CD4-positive, alpha-beta T cell treated with Interleukin-10 for 1 hour (primary cell): ENCODE results near the gene ZFP69B.

ENCODE experiments used
- DNase-seq: peaks from one replicate; pipeline ENCODE4 v3.0.0-alpha.2; 2020

Gene ZFP69B

DNA sequence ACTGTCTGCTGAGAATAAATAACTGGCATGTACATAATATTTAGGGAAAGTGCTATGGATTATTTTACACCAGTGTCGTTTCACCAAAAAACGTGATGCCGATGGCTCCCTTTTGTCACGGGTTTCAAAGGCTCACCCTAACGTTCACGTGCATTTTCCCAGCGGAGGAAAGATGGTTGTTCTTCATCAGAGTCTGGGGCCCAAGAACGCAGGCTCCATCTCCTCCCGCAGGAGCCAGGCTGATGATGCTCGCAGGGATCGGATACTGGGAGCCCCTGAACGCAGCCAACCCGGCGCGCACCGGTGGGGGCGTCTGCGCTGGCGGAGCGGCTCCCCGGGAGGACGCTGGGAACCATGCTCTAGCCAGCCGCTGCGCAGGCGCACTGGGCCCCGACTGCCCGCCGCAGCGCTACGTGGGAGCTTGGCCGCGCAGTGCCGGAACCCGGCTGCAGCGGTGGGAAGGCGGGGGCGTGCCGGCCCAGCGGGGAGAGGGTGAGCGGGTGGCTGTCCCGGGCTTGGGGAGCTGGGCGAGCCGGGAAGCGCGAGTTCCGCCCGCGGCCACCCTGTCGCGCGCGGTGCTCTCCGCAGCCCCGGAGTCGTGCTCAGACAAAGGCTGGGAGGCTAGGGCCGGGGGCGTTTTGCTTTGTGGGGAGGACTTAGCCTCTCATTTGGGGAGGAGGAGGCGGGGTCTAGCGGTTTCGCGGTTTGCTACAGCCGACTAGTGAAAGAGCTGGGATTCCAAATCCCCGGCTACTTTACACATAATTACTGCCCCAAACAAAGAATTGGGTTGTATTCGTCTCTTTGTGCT is at the start of gene ZFP69B:
Gene ZFP69B (plus strand): TSS at position 793 of the 811 bp plus-strand sequence. CDS start 486 bp downstream, outside the sequence.
- peak; percentile 88 for DNase-seq

DNA sequence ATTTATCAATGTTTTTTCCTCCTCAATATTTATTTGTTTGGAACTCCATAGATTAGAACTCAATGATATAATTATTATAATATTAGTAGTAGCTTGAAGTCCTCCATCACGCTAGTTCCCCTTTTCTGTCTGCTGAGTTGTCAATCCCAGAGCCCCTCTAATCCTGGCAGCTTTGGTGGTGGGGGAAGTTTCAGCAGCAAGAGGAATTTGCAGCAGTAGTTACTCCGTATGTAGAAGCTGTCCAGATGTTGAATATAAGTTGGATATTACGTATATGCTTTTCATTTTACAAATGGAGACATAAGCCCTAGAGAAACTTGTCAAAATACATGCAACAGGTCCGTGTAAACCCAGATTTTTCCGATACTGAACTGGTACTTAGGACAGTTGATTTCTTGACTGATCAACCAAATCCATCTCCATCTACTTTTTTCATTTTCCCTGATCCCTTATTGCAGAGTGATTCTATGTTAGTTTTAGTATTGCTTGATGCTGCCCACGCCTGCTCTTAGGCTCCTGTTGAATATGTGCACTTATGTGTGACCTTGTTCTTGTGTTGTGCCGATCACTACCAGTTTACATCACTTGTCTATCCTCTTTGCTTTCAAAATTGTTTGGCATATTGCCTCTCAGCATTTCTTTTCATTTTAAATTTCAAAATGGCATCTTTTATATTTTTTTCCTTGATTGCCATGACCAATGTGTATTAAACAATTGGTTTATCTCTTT is 48.6 kb upstream of the ZFP69B start:
- DNase-seq: no peak

DNA sequence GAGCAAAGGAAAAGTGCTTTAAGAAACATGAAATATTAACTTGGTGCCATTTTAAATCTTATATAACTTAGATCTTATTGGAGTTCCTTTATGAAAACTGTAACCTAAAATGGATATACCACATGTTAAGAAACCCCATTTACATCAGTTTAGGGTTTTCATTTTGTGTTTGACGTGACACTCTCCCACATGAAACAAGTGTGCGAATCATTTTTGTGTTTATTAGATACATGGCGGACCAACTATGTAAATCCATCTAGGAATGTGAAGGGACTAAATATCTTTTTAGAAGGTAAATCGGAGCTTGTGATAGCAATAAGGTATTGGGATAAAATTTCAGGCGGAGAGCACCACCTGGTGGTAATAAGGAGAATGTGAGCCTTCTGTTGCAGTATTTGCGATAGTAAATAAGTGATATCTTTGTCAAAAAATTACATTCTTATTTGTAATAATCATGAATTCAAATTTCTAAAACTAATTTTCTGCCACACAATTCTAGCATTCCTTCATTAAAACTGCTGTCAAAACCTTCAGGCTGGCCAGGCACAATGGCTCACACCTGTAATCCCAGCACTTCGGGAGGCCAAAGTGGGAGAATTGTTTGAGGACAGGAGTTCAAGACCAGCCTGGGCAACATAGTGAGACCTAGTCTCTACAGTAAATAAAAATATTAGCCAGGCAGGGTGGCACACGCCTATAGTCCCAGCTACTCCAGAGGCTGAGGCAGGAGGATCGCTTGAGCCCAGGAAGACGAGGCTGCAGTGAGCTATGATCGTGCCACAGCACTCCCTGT is 45.4 kb upstream of the ZFP69B start:
- peak; percentile 77 for DNase-seq

DNA sequence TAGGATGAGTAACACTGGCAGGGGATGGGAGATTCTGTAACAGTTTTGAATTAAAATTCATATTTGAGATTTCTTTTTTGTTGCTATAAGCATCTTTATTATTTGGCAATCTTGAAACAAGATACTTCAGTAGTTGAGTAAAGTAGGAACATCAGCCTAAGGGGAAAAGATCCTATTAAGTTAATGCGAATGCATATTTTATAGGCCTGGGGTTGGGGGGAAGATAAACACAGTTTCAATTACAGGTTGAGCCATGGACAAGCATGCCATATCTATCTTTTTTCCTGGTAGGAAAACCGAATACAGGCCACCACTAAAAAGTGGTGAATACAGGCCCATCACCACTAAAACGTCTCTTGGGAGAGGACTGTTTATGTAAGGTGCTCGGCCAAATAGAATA is 44.5 kb upstream of the ZFP69B start:
- DNase-seq: no peak

DNA sequence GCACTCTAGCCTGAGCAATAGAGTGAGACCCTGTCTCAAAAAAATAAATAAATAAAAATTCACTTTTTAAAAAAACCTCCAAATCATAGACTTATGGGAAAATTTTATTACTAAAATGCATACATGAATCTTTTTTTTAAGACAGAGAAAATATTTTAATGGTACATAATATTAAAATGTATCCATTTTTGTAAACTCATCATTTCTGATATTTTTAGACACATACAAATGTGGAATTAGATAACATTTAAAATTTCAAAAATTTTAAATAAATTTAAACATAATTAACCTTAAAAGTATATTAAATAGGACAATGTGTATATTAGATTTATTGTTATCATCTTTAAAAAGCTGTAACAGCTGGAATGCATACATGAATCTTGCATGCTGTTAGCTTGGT is 42.8 kb upstream of the ZFP69B start:
- no peak for DNase-seq

DNA sequence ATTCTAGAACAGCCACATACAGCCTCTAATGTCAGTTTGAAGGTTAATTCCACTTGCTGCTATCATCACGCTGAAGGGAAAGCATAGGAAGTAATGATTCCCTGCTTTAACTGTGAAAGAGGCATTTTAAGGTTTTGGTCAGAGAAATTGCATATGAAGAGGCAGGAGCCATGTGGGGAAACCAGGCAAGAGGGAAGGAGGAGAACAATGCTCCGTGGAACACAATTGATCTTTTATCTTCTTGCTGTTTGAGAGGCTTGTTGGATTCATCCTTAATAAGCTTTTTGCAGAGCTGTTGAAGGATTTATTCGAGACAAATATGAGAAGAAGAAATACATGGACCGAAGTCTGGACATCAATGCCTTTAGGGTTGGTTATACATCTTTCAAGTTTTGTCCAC is 40.8 kb upstream of the ZFP69B start:
- DNase-seq: no peak

DNA sequence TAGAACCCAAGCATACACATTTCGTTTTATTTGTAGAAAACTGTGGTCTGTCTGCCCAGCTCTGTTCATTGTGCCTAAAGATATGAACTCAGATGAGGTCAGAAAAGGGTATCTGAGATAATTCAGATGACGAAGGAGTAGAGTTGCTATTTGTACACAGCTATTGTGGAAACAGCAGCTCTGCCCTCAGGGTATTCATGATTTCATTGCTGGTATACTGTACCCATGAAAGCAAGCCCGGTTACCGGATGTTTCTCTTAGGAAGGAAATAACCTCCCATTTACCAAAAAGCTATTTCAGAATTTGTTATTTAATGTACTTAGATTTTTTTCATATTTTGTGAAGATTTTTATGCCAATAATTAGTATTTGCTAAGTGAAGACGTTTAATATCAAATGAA is 39.0 kb upstream of the ZFP69B start:
- DNase-seq: no peak

DNA sequence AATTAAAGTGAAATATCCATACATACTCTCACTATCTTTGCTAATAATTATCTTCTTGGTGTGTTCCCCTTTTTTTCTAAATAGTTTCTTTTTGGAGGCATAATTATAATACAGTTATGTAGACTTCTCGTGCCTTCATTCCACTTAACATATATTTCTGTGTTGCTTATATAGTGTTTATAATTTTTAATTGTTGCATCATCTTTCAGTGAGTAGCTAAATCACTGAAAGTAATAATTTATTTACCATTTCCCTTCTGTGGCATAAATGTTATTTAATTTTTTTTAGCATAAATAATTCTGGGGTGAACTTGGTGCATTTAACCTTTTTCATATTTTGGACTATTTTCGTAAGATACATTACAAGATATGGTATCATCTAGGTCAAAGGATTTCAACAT is 38.4 kb upstream of the ZFP69B start:
- DNase-seq: no peak

DNA sequence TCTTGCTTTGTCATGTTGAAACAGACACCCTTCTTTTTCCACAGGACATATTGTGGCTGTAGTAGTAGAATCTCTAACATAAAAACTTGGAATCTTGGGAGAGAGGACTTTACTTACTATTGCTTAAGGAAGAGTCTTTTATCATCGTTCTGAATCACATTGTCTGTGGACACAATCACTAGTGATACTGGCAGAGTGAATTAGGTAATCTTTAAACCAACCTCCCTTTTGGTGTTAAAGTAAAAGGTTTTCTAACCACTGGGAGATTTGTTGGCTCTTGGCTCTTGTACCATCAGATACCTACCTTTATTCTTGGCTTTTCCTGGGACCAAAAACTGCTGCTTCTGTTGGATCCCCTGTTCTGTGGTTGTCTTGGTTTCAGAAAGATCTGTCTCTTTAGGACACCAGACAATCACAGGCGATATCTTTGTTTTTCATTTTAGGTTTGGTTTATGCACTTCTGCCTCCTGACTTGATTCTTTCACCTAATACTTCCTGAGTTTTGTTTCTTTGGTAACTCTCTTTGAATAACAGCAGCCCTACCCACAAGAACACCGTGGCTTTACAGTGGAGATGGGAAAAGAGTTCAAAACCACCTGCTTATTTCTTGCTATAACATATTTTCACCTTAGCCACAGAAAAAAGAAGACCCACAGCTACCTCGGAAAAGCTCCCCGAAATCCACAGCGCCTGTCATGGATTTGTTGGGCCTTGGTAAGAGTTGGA is 36.6 kb upstream of the ZFP69B start:
- no peak for DNase-seq

DNA sequence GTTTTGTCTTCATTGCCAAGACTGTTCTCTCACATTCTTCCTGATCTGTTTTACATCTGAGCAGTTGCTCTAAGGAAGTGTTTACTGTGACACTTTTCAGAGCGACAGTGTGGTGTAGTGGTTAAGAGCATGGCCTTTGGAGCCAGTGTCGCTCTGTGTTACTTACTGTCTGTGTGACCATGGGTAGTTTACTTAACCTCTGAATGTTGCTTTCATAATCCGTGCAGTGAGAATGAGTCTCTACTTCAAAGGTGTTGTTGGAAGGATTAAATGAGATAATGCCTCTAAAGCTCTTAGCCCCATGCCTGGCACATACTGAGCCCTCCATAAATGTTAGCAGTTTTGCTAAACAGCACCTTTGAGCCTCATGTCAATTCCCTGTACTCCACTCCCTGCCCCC is 35.9 kb upstream of the ZFP69B start:
- no peak for DNase-seq

DNA sequence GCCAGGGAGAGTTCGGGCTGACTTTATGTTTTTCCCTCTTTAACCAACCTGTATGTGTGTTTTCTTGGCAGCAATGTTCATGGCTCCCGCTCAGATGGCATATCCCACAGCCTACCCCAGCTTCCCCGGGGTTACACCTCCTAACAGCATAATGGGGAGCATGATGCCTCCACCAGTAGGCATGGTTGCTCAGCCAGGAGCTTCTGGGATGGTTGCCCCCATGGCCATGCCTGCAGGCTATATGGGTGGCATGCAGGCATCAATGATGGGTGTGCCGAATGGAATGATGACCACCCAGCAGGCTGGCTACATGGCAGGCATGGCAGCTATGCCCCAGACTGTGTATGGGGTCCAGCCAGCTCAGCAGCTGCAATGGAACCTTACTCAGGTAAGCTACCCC is 33.6 kb upstream of the ZFP69B start:
- no peak for DNase-seq

DNA sequence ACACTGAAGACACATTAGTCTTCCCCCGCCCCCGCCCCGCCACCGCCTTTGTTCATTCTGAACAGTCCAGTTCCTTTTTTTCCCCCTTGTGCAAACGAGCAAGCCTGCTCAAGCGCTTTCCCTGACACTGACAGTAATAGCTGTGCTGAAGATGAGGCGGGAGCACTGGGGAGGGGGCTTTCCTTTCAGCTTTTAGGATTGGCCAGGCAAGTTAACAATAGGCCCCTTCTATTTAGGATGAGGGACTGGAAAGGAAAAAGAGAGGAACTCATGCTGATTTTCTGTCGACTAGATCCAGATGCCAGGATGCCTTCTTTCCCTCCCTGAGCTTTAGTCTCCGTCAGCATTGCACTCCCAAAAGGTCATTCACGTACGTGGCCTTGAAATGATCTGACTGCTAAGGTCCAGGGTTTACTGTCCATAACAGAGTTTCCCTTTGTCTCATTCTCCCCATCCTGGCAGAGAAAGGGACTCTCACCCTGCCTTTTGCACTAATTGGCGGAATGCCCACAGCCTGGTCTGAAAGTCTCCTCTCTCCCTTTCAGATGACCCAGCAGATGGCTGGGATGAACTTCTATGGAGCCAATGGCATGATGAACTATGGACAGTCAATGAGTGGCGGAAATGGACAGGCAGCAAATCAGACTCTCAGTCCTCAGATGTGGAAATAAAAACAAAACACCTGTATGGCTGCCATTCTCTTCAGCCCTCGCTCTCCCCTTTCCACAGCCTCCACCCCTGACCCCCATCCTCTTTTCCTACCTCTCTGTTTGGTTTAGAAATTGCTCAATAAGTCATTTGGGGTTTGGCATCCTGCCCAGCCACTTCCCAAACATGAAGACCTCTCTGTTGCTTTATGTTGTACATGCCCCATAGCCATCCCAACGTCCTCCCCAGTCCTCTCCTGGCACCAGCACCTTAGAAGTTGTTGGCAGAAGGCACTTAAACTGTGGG is 28.6 kb upstream of the ZFP69B start:
- DNase-seq: no peak

DNA sequence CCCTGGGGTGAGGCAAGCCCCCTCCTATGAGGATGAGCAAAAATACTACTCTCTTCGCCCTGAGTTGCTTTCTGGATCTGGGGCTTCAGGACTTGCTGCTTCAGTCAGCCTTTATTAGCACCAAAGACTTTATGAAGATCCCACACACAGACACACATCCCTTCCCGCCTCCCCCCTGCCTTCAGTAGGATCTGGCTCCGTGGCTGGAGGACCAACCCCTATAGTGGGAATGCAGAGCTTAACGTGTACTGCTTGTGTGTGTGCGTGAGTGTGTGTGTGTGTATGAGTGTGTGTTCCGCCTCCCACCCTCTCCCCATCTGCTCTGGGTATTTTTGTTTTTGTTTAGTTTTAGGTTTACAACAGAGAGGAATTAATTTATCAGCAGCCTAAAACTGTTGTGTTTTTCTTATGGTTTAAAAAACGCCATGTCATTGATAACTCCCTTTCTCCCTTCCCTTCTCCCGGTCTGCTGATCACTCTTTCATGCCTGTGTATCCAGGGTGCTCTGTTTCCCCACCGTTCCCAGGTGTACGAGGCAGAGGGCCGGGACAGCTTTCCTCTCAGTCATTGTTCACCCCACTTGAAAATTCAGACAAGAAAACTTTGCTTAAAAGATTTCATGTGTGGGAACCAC is 27.5 kb upstream of the ZFP69B start:
- no peak for DNase-seq

DNA sequence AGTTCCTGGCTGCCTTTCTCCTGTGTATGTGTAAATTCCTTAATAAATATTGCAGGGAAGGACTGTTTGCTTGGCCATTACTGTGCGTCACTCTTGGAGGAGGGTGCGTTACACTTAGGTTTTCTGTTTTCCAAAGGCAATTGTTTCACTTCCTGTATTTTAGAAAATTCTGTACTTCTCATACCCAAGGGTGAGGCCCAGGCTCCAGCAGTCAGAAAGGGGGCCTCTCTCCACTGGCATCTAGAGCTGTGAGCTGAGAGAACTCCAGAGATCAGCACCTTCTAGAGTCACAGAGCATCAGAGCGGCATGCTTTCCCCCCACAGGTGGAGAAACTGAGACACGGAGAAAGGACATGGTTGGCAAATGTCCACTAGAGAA is 27.0 kb upstream of the ZFP69B start:
- DNase-seq: no peak

DNA sequence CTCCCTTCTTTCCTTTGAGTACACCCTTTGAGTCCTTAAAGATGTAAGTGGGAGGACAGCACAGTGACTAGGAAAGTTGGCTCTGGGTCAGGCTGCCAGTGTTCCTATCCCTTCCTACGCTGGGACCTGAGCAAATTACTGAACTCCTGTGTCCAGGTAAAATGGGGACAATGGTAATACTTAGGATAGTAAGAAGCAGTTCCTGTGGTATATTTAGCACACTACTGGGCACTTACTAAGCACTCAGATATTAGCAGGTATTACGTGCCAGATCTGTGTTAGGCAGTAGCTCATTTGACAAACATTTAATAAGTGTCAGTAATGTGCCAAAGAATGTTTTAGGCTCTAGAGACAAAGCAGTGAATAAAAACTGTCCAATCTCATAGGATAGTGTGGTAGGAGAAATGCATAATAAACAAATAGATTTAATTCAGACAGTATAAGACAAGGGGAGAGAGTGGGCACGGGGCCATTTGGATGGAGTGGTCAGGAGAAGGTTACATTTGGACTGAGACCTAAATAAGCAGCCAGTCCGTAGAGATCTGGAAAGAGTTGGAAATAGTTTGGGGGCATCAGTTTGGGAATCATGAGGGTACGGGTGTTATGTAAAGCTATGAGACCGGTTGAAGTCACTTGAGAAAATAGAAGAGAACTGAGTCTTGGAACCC is 26.2 kb upstream of the ZFP69B start:
- no peak for DNase-seq

DNA sequence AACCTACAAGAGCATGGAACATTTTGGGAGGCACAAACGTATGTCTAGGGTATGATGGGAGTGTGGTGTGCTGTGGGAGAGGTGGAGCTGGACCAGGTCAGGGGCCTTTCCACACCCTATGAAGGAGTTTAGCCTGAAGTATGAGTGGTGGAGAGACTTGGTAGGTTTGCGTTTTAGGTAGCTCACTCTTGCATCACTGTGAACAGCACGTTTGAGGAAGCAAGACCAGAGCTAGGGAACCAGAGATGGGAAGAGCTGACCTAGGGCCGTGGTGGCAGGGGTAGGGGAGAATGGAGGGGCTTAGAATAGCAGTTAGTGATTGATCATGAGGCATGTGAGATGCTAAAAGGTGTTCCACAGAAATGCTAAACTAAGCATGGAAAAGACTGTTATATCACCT is 25.1 kb upstream of the ZFP69B start:
- DNase-seq: no peak

DNA sequence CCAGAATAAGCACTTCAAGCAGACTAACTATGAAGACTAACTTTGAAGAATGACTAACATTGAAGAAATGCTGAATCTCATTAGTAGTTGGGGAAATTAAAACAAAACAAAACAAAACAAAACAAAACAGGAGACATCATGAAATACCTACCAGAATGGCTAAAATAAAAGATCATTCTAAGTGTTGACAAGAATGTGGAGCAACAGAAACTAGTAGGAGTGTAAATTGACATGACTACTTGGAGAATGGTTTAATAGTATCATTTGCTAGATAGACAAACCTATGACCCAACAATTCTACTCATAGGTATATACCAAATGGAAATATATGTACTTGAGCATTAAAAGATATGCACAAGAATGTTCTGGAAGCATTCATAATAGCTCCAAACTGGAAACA is 18.9 kb upstream of the ZFP69B start:
- no peak for DNase-seq

DNA sequence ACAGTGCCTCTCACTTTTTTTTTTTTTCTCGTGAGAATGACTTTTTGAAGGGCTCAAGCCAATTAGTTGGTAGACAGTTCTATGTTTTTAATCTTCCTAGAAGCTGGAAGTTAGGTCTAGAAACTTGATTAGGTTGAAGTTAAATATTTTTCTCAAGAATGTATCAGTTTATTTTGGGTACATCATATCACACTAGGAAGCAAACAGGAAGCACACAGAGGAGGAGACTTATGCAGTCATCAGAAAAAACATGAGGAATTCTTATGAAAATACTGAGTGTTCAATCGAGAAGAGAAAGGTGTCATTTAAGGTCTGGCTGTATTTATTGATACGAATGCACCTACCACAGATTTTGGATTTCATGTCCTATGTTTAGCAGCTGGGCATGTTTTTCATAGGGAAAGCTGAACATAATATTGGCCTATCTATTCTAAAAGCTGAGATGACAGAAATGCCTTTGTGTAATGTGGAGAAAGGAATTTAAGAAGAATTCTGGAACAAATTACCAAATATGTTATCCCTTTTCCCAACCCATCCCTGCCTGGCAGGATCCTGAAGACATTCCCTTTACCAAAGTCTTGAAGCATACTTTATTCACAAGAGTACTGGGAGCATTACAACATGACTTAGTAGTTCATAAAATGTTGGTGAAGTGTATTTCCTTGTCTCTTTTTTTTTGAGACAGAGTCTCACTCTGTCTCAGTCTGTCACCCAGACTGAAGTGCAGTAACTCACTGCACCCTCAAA is 17.5 kb upstream of the ZFP69B start:
- no peak for DNase-seq

DNA sequence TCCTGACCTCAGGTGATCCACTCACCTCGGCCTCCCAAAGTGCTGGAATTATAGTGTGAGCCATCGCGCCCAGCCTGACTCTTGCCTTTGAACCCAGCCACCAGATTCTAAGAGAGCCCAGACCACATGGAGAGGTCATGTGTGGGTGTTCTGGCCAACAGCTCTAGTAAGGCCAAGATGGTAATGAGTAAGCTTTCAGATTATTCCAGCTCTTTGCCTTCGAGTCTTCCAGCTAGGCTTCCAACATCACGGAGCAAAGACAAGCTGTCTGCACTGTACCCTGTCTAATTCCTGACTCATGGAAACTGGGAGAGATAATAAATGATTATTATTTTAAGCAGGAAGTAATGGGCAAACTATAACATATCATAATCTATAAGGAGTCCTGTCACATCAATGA is 14.8 kb upstream of the ZFP69B start:
- DNase-seq: no peak

DNA sequence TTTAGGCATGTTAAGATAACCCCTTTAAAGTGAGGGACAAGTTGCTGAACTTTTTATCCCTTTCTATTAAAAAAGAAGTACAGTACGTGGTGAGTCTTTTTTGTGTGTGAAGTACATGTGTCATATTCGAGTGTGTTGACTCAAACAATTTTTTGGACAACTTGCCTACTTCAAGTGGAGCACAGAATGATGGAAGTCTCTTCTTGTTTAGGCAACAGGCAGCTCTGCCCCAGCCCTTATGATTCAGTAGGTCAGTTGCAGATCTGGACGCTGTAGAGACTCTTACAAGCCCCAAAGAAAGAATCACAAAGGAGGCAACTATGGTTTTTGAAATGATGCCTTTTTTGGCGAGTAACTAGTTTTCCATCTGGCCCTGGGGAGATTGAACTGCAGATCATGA is 14.4 kb upstream of the ZFP69B start:
- no peak for DNase-seq
